GM21447 (cell line): ENCODE data around the gene EFHC1.
"Not testable (repeated sequence)": the region's sequence is repeated elsewhere in the genome, so short reads cannot be mapped to it uniquely, and the experiment has no call there.

ENCODE experiments used
- ATAC-seq: cut with Tn5 transposase; IDR thresholded peaks from one replicate; pipeline ENCODE4 v1.9.1; 2021; ENCODE audit not compliant: unreplicated experiment

EFHC1 gene, protein sequence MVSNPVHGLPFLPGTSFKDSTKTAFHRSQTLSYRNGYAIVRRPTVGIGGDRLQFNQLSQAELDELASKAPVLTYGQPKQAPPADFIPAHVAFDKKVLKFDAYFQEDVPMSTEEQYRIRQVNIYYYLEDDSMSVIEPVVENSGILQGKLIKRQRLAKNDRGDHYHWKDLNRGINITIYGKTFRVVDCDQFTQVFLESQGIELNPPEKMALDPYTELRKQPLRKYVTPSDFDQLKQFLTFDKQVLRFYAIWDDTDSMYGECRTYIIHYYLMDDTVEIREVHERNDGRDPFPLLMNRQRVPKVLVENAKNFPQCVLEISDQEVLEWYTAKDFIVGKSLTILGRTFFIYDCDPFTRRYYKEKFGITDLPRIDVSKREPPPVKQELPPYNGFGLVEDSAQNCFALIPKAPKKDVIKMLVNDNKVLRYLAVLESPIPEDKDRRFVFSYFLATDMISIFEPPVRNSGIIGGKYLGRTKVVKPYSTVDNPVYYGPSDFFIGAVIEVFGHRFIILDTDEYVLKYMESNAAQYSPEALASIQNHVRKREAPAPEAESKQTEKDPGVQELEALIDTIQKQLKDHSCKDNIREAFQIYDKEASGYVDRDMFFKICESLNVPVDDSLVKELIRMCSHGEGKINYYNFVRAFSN

GRCh38 chr6:52419809-52420667 lies at the start of gene EFHC1:
Gene EFHC1 (plus strand): TSS chr6:52420342. CDS start chr6:52420411, 69 bp downstream.
- ATAC-seq, result peak; percentile 91

GRCh38 chr6:52371656-52372191 lies 48.4 kb upstream of the EFHC1 start:
- ATAC-seq, result no peak

DNA sequence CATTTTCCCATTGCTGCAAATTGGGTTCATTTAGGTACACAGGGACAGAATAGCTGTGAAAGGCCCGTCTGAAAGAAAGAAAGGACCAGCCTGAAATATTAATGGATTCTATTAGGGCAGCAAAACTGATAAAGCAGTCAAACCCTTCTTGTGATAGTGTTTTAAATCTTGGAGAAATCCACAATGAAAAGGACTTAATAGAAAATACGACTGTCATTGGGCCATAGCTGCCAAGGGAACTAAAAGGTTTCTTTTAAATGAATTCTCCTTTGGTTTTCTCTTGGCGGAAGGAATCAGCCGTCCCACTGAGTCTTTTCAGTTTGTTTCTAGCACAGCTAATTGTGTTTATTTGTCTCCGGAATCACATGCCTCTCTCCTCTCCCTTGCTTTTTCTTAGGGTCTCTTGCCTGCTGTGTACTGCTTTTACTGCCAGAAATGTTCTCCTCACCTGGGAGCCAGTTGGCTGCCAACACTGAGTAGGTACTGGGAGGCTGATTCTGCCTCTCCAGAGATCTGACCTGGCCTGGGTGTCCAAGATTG lies 46.9 kb upstream of the EFHC1 start:
- ATAC-seq, result no peak

GRCh38 chr6:52374247-52374646 lies 45.9 kb upstream of the EFHC1 start:
- no peak for ATAC-seq

GRCh38 chr6:52375780-52376556 lies 44.2 kb upstream of the EFHC1 start:
- no peak for ATAC-seq

DNA sequence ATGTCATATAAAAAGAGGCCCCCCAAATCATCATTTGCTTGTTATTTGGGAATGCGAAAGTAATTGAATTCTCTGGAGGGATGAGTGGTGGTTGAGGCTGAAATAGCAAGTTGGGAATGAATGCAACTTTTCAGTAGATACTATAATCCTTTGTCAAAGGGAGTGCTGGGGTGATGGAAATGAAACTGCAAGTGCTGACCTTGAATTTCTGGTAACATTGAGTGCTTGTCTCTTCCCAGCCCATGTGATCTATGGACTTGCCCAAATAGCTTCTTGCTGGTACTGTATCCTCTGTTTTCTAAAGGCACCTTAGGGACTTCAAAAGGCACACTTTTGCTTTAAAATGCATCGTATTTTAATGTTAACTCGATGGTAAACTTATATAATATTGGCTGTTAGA lies 43.4 kb upstream of the EFHC1 start:
- ATAC-seq, result no peak

- peak; percentile 53 for ATAC-seq
These were observed 42.5 kb upstream of the EFHC1 start for GRCh38 chr6:52377538-52378221.

DNA sequence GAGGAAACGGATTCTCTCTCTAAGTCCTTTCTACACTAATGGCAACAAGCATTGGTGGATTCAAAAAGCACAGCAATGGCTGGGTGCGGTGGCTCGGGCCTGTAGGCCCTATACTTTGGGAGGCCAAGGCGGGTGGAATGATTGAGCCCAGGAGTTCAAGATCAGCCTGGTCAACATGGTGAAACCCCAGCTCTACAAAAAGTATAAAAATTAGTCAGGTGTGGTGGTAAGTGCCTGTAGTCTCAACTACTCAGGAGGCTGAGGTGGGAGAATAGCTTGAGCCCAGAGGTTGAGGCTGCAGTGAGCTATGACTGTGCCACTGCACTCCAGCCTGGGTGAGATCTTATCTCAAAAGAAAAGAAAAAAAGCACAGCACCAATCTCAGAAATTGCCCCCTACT lies 38.9 kb upstream of the EFHC1 start:
- no peak for ATAC-seq

- no peak for ATAC-seq
These were observed 35.9 kb upstream of the EFHC1 start for GRCh38 chr6:52384145-52384766.

- ATAC-seq, result no peak
These were observed 35.1 kb upstream of the EFHC1 start for GRCh38 chr6:52385074-52385473.

DNA sequence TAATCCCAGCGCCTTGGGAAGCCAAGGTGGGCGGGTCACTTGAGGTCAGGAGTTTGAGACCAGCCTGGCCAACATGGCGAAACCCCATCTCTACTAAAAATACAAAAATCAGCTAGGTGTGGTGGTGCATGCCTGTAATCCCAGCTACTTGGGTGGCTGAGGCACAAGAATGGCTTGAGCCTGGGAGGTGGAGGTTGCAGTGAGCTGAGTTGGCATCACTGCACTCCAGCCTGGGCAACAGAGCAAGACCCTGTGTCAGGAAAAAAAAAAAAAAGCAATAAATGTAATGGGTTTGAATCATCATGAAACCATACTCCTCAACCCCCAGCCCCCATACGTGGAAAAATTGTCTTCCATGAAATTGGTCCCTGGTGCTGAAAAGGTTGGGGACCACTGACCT lies 32.0 kb upstream of the EFHC1 start:
- not testable (repeated sequence) for ATAC-seq

DNA sequence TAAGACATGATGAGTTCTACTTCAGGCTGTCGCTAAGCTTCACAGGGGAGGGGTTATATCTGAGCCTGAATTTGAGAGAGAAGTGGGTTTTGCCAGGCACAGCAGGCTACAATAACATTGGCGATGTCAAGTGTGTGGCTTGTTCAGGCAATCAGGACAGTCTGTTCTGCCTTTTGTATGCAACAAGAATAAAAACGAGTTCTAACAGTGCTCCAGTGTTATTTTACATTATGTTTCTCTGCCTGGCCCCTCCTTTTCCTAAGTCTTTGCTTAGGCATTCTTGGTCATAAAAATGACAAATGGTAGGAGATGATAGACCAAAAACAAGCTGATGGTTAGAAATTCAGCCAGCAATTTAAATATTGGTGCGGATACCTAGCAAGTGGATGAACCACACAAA lies 31.4 kb upstream of the EFHC1 start:
- ATAC-seq, result no peak

- no peak for ATAC-seq
These were observed 30.9 kb upstream of the EFHC1 start for GRCh38 chr6:52389264-52389625.

DNA sequence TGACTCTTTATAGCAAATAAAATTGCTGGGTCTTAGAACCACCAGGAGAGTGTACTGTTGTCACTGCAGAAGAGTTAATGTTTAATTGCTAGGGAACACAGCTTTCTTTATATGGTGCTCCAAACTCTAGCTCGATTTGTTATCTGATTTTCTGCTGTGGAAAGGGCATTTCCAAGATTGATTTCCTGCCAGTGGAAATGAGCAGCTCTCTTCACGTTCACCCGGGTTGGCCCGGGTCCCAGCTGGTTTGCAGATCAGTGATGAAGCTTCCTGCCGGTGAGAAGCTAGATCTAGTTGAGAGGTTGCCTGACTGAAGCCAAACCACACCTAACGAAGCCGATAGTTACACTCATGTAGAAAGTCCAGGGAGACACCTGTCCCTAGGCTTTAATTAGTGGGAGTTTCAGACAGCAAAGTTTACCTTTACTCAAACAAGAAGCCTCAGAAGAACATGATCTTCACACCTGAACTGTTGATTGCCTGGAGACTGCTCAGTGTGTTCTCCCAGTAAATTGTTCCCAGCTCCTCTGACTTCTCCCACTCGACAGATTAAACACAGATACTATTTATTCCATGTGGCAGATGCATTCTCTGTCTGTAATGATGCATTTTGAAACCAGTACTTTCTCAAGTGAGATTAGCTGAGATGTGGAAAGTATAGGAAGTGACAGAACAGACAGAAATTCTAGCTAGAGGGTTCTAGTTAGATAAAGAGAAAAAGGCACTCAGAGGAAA lies 30.3 kb upstream of the EFHC1 start:
- peak; percentile 73 for ATAC-seq

GRCh38 chr6:52390361-52390727 lies 29.8 kb upstream of the EFHC1 start:
- ATAC-seq, result peak; percentile 51

GRCh38 chr6:52391599-52391998 lies 28.5 kb upstream of the EFHC1 start:
- no peak for ATAC-seq

GRCh38 chr6:52392944-52393343 lies 27.2 kb upstream of the EFHC1 start:
- no peak for ATAC-seq

- peak; percentile 0 for ATAC-seq
These were observed 26.4 kb upstream of the EFHC1 start for GRCh38 chr6:52393780-52394179.

DNA sequence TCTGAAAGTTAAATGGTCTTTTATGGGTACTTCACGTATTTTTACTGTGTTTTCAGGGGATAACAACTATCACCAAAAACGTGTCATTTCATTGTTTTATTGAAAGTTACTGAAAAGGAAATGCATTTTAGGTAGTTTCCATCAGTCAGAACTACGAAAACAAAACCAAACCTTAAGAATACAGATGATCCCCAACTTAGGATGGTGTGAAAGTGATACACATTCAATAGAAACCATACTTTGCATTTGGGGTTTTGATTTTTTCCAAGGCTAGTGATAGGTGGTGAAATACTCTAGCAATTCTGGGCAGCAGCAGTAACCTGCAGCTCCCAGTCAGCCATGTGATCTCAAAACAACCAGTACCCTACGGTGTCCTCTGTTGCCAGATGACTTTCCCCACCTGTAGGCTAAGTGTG lies 25.9 kb upstream of the EFHC1 start:
- ATAC-seq, result peak; percentile 53
